ENCODE measurements around the gene DDX1. TPM values are rescaled to one million over a fixed set of nuclear protein-coding genes. Genes with fewer than 3 reads are reported as not detected.

The DDX1 gene
- total RNA-seq, 1 experiment from 2014 or later: 37.5 TPM

- Histone ChIP-seq H3K4me2 (ENCODE audit: low read depth, low read length, poor library complexity, severe bottlenecking) (no peak overlapping the region), H3K27ac (ENCODE audit: low read length) (no peak overlapping the region), H3K9me2 (replicated peaks; ENCODE audit: insufficient read depth, low read length) (no peaks in the 10 kb centered on the region), H2AFZ (ENCODE audit: low read length) (no peak overlapping the region), H3K36me3 (ENCODE audit: insufficient read depth, low read length) (no peaks in the 10 kb centered on the region), H3K79me2 (ENCODE audit: low read length) (no peaks in the 10 kb centered on the region), H3K9me3 (ENCODE audit: low read length) (no peaks in the 10 kb centered on the region), H3K27me3 (ENCODE audit: low read length) (no peaks in the 10 kb centered on the region), H3K4me1 (ENCODE audit: low read length) (no peaks in the 10 kb centered on the region), H3K4me3 (ENCODE audit: low read length) (no peak overlapping the region), H4K20me1 (ENCODE audit: insufficient read depth, low read depth, low read length) (no peaks in the 10 kb centered on the region), H3K9ac (ENCODE audit: low read length) (no peak overlapping the region)
- no peak for DNase-seq
These were observed 77.8 kb downstream of the DDX1 start for GRCh38 chr2:15669375-15669910.

GRCh38 chr2:15670469-15670868 is 78.8 kb downstream of the DDX1 start:
- no peaks in the 10 kb centered on the region for H4K20me1 ChIP-seq (ENCODE audit: insufficient read depth, low read depth, low read length)
- H3K36me3 ChIP-seq (ENCODE audit: insufficient read depth, low read length): no peaks in the 10 kb centered on the region
- H3K4me3 ChIP-seq (ENCODE audit: low read length): no peak overlapping the region
- no peaks in the 10 kb centered on the region for H3K9me2 ChIP-seq (replicated peaks; ENCODE audit: insufficient read depth, low read length)
- H2AFZ ChIP-seq (ENCODE audit: low read length): no peak overlapping the region
- no peak overlapping the region for H3K9ac ChIP-seq (ENCODE audit: low read length)
- no peaks in the 10 kb centered on the region for H3K79me2 ChIP-seq (ENCODE audit: low read length)
- H3K27me3 ChIP-seq (ENCODE audit: low read length): no peaks in the 10 kb centered on the region
- no peak for DNase-seq
- no peak overlapping the region for H3K4me2 ChIP-seq (ENCODE audit: low read depth, low read length, poor library complexity, severe bottlenecking)
- no peaks in the 10 kb centered on the region for H3K4me1 ChIP-seq (ENCODE audit: low read length)
- no peaks in the 10 kb centered on the region for H3K9me3 ChIP-seq (ENCODE audit: low read length)
- H3K27ac ChIP-seq (ENCODE audit: low read length): no peak overlapping the region

GRCh38 chr2:15670981-15671380 is 79.3 kb downstream of the DDX1 start:
- Histone ChIP-seq H4K20me1 (ENCODE audit: insufficient read depth, low read depth, low read length) (no peaks in the 10 kb centered on the region), H3K9ac (ENCODE audit: low read length) (no peak overlapping the region)

GRCh38 chr2:15671409-15671808 is 79.7 kb downstream of the DDX1 start:
- no peak for DNase-seq

More at GRCh38 chr2:15670981-15671380, 79.3 kb downstream of the DDX1 start:
- Histone ChIP-seq H3K27ac (ENCODE audit: low read length) (no peak overlapping the region), H3K4me2 (ENCODE audit: low read depth, low read length, poor library complexity, severe bottlenecking) (no peak overlapping the region), H3K4me3 (ENCODE audit: low read length) (no peak overlapping the region), H3K9me3 (ENCODE audit: low read length) (no peaks in the 10 kb centered on the region), H3K27me3 (ENCODE audit: low read length) (no peaks in the 10 kb centered on the region), H3K36me3 (ENCODE audit: insufficient read depth, low read length) (no peaks in the 10 kb centered on the region), H3K9me2 (replicated peaks; ENCODE audit: insufficient read depth, low read length) (no peaks in the 10 kb centered on the region), H2AFZ (ENCODE audit: low read length) (no peak overlapping the region), H3K4me1 (ENCODE audit: low read length) (no peaks in the 10 kb centered on the region), H3K79me2 (ENCODE audit: low read length) (no peaks in the 10 kb centered on the region)
- no peak for DNase-seq

GRCh38 chr2:15671842-15672815 is 80.5 kb downstream of the DDX1 start:
- H3K9ac ChIP-seq (ENCODE audit: low read length): no peak overlapping the region
- no peaks in the 10 kb centered on the region for H3K79me2 ChIP-seq (ENCODE audit: low read length)
- no peak overlapping the region for H2AFZ ChIP-seq (ENCODE audit: low read length)
- no peaks in the 10 kb centered on the region for H3K9me2 ChIP-seq (replicated peaks; ENCODE audit: insufficient read depth, low read length)
- no peaks in the 10 kb centered on the region for H3K27me3 ChIP-seq (ENCODE audit: low read length)
- no peak overlapping the region for H3K4me3 ChIP-seq (ENCODE audit: low read length)
- H3K4me2 ChIP-seq (ENCODE audit: low read depth, low read length, poor library complexity, severe bottlenecking): no peak overlapping the region
- no peaks in the 10 kb centered on the region for H3K36me3 ChIP-seq (ENCODE audit: insufficient read depth, low read length)
- no peak overlapping the region for H3K27ac ChIP-seq (ENCODE audit: low read length)
- no peaks in the 10 kb centered on the region for H4K20me1 ChIP-seq (ENCODE audit: insufficient read depth, low read depth, low read length)
- no peak for DNase-seq
- H3K4me1 ChIP-seq (ENCODE audit: low read length): no peaks in the 10 kb centered on the region
- no peaks in the 10 kb centered on the region for H3K9me3 ChIP-seq (ENCODE audit: low read length)

More at GRCh38 chr2:15671409-15671808, 79.7 kb downstream of the DDX1 start:
- Histone ChIP-seq H3K79me2 (ENCODE audit: low read length) (no peaks in the 10 kb centered on the region), H2AFZ (ENCODE audit: low read length) (no peak overlapping the region), H3K4me1 (ENCODE audit: low read length) (no peaks in the 10 kb centered on the region), H3K9me3 (ENCODE audit: low read length) (no peaks in the 10 kb centered on the region), H3K9ac (ENCODE audit: low read length) (no peak overlapping the region), H3K9me2 (replicated peaks; ENCODE audit: insufficient read depth, low read length) (no peaks in the 10 kb centered on the region), H3K27me3 (ENCODE audit: low read length) (no peaks in the 10 kb centered on the region), H3K4me2 (ENCODE audit: low read depth, low read length, poor library complexity, severe bottlenecking) (no peak overlapping the region), H3K27ac (ENCODE audit: low read length) (no peak overlapping the region), H3K36me3 (ENCODE audit: insufficient read depth, low read length) (no peaks in the 10 kb centered on the region), H4K20me1 (ENCODE audit: insufficient read depth, low read depth, low read length) (no peaks in the 10 kb centered on the region), H3K4me3 (ENCODE audit: low read length) (no peak overlapping the region)

DNA sequence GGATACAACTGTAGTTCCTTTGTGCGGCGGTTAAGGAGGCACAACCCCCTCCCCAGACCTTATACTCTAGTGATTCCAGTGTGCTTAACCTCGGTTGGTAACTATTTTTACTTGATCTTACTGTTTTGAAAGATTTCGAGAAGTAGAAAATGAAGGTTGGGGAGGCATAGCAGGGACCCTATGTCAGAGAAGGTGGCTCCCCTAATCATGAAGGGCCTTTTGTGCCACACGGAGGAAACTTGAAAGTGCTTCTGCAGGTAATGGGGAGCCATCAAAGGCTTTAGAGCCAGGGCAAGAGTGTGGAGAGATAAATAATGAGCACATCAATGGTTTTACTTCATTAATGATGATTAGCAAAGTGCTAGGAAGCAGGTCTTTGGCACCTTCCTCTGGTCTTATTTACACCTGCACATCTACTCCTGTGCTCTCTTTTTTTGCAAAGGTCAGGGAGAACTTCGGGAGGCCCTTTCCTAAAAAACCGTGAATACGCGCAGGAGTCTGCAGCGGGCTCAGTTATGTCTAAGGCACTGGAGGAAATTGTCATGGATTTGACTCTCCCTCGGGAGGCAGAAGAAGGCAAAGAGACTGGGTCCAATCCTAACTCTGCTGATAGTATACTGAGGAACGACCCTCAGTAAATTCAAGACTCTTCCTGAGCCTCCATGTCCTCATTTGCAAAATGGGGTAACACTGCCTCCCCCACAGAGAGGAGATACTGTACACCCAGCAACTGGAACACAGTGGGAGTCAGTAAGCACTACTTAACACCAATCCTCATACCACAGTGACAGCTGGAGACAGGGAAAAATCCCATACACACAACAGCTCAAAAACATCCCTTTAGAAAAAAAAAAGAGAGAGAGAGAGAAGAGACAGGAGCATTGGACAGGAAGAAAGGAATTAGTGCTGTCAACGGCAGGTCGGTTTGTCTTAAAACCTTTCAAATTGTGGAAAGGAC is 81.6 kb downstream of the DDX1 start:
- Histone ChIP-seq H3K4me1 (ENCODE audit: low read length) (no peaks in the 10 kb centered on the region), H3K36me3 (ENCODE audit: insufficient read depth, low read length) (no peaks in the 10 kb centered on the region), H3K27me3 (ENCODE audit: low read length) (no peaks in the 10 kb centered on the region), H3K9me3 (ENCODE audit: low read length) (no peaks in the 10 kb centered on the region), H3K4me2 (ENCODE audit: low read depth, low read length, poor library complexity, severe bottlenecking) (no peak overlapping the region), H3K9ac (ENCODE audit: low read length) (no peak overlapping the region), H3K79me2 (ENCODE audit: low read length) (no peaks in the 10 kb centered on the region), H3K27ac (ENCODE audit: low read length) (no peak overlapping the region), H3K9me2 (replicated peaks; ENCODE audit: insufficient read depth, low read length) (no peaks in the 10 kb centered on the region), H3K4me3 (ENCODE audit: low read length) (no peak overlapping the region), H4K20me1 (ENCODE audit: insufficient read depth, low read depth, low read length) (no peaks in the 10 kb centered on the region), H2AFZ (ENCODE audit: low read length) (no peak overlapping the region)
- no peak for DNase-seq

DNA sequence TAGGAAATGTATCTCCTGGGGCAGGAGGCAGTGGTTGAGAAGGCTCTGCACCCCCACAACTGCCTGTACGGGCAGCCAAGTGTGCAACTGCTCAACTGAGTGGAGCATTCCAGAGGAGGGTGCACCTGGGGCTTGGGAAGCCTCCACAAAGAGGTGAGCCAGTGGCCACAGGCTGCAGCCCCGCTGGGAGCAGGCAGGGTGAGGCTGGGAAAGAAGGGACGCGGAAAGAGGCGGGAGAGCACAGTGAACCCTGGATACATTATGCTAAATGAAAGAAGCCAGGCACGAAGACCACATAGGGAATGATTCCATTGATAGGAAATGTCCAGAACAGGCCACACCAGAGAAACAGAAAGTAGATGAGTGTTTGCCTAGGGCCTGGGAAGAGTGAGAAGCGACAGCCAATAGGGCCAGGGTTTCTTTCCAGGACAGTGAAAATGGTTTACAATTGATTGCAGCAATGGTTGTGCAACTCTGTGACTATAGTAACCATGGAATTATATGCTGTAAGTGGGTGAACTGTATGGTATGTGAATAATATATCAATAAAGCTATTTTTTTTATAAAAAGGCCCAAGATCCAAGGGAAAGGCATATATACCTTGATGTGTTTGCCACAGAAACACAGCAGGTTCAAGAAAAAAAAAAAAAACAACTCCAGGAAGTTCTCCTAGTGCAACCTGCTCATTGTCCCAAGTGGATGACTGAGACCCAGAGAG is 82.4 kb downstream of the DDX1 start:
- Histone ChIP-seq H3K4me1 (ENCODE audit: low read length) (no peaks in the 10 kb centered on the region), H3K79me2 (ENCODE audit: low read length) (no peaks in the 10 kb centered on the region), H4K20me1 (ENCODE audit: insufficient read depth, low read depth, low read length) (no peaks in the 10 kb centered on the region), H3K9me2 (replicated peaks; ENCODE audit: insufficient read depth, low read length) (no peaks in the 10 kb centered on the region), H3K27ac (ENCODE audit: low read length) (no peak overlapping the region), H2AFZ (ENCODE audit: low read length) (no peak overlapping the region), H3K27me3 (ENCODE audit: low read length) (no peaks in the 10 kb centered on the region), H3K4me2 (ENCODE audit: low read depth, low read length, poor library complexity, severe bottlenecking) (no peak overlapping the region), H3K36me3 (ENCODE audit: insufficient read depth, low read length) (no peaks in the 10 kb centered on the region), H3K4me3 (ENCODE audit: low read length) (no peak overlapping the region), H3K9me3 (ENCODE audit: low read length) (no peaks in the 10 kb centered on the region), H3K9ac (ENCODE audit: low read length) (no peak overlapping the region)
- DNase-seq: no peak

All from Karpas-422 (cell line).